Fibroblast of lung (primary cell): ENCODE measurements around the gene KMT5C. TPM values are rescaled to one million over a fixed set of nuclear protein-coding genes. Genes with fewer than 3 reads are reported as not detected.

ENCODE experiments used
- DNase-seq, 2 donors: peaks; one replicate each; pipeline versions ENCODE4 v3.0.0 to v3.0.0-alpha.2; 2010; ENCODE audit warnings: low read depth in 2 of 2
- H2AFZ ChIP-seq: 2 replicates; pipeline ENCODE4 v1.5.1; 2012; ENCODE audit warnings: low read length, control low read depth, inconsistent platforms
- H3K27ac ChIP-seq: 2 replicates; pipeline ENCODE4 v1.5.1; 2011; ENCODE audit warnings: low read length, control low read depth; ENCODE audit not compliant: insufficient read depth
- H3K27me3 ChIP-seq: 2 replicates; pipeline ENCODE4 v1.5.1; 2011; ENCODE audit warnings: mild to moderate bottlenecking, low read length; ENCODE audit not compliant: control insufficient read depth, insufficient read depth
- H3K36me3 ChIP-seq: 2 replicates; pipeline ENCODE4 v1.5.1; 2011; ENCODE audit warnings: low read length; ENCODE audit not compliant: control insufficient read depth, insufficient read depth
- H3K4me1 ChIP-seq: 2 replicates; pipeline ENCODE4 v1.5.1; 2011; ENCODE audit warnings: low read length; ENCODE audit not compliant: control insufficient read depth, insufficient read depth; ENCODE audit errors: extremely low read depth
- H3K4me2 ChIP-seq: 2 replicates; pipeline ENCODE4 v1.5.1; 2011; ENCODE audit warnings: low read length, control low read depth; ENCODE audit not compliant: insufficient read depth; ENCODE audit errors: extremely low read depth
- H3K4me3 ChIP-seq, 4 experiments: fragments of 200-600 bp in 1 of 4; sonication (generic) in 1 of 4; replicated peaks in 1 of 4; 2 replicates each; pipeline ENCODE4 v1.5.1; 2011 to 2016; ENCODE audit warnings: low read length in 4 of 4, low read depth in 3 of 4, mild to moderate bottlenecking in 3 of 4, control low read depth in 2 of 4, inconsistent platforms in 1 of 4, mixed read lengths in 1 of 4; ENCODE audit not compliant: insufficient read depth in 1 of 4; ENCODE audit errors: control extremely low read depth in 1 of 4
- H3K79me2 ChIP-seq: 2 replicates; pipeline ENCODE4 v1.5.1; 2012; ENCODE audit warnings: mild to moderate bottlenecking, low read length, inconsistent platforms; ENCODE audit not compliant: control insufficient read depth, insufficient read depth
- H3K9ac ChIP-seq: 2 replicates; pipeline ENCODE4 v1.5.1; 2011; ENCODE audit warnings: mild to moderate bottlenecking, low read length, control low read depth; ENCODE audit not compliant: insufficient read depth
- H3K9me3 ChIP-seq: 2 replicates; pipeline ENCODE4 v1.5.1; 2012; ENCODE audit warnings: low read depth, low read length; ENCODE audit not compliant: control insufficient read depth, insufficient read depth
- H4K20me1 ChIP-seq: 2 replicates; pipeline ENCODE4 v1.5.1; 2011; ENCODE audit warnings: low read length; ENCODE audit not compliant: control insufficient read depth, insufficient read depth; ENCODE audit errors: extremely low read depth
- EZH2 ChIP-seq: IDR thresholded peaks from 2 replicates; pipeline ENCODE4 v1.5.1; 2012; ENCODE audit warnings: low read length, control low read depth, mild to moderate bottlenecking; ENCODE audit errors: missing control alignments
- polyA plus RNA-seq, 2 donors: library from polyadenylated mRNA; depleted of rRNA in 1 of 2; stranded (reverse) in 1 of 2; unstranded in 1 of 2; fragments of >200 nt; gene quantifications; 2 replicates each; pipeline ENCODE4 v1.2.1, GENCODE V29; 2011 to 2012; ENCODE audit warnings: missing spikeins in 1 of 2
- total RNA-seq: library from RNA; depleted of rRNA; stranded (reverse); fragments of >200 nt; gene quantifications from 2 replicates; pipeline ENCODE4 v1.2.1, GENCODE V29; 2014
- TF ChIP-seq, protein P1 (sequence below), 2 donors: IDR thresholded peaks in 1 of 2; conservative IDR thresholded peaks in 1 of 2; 1 replicate in 1 of 2; 2 replicates in 1 of 2; pipeline ENCODE4 v1.5.1; 2011 to 2012; ENCODE audit warnings: low read length in 2 of 2, control low read depth in 1 of 2, inconsistent platforms in 1 of 2, low read depth in 1 of 2, mild to moderate bottlenecking in 1 of 2

Gene KMT5C
- total and polyA plus RNA-seq, 2 donors (not counting 1 experiment from before 2014, with no cell fraction given): 2.5 to 4.1 TPM

DNA sequence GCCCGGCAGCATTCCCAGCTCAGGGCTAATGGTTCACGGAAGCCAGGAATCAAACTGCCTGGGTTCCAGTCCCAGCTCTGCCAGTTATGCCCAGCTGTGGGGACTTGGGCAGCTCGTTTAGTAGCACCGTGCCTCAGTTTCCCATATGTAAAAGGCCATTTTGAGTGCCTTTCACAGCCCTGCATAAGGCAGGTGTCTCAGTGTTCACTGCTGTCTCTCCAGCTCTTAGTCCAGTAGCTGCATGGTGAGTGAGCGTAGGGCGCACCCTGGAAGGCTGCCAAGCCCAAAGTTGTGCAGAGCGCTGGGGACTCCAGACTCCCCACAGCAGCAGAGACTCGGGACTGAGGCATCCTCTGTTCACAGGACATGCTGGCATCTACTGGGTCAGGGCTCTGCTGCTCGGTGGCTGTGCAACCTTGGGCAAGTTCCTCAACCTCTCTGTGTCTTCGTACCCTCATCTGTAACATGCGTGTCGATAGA is 51.6 kb downstream of the KMT5C start:
- peaks cover 41% of the 10 kb centered on the region for H3K79me2 ChIP-seq
- DNase-seq: no peak
- no peak overlapping the region for H3K4me3 ChIP-seq
- H3K27ac ChIP-seq: no peak overlapping the region
- TF ChIP-seq EZH2: no peak
- TF ChIP-seq, protein P1, sequence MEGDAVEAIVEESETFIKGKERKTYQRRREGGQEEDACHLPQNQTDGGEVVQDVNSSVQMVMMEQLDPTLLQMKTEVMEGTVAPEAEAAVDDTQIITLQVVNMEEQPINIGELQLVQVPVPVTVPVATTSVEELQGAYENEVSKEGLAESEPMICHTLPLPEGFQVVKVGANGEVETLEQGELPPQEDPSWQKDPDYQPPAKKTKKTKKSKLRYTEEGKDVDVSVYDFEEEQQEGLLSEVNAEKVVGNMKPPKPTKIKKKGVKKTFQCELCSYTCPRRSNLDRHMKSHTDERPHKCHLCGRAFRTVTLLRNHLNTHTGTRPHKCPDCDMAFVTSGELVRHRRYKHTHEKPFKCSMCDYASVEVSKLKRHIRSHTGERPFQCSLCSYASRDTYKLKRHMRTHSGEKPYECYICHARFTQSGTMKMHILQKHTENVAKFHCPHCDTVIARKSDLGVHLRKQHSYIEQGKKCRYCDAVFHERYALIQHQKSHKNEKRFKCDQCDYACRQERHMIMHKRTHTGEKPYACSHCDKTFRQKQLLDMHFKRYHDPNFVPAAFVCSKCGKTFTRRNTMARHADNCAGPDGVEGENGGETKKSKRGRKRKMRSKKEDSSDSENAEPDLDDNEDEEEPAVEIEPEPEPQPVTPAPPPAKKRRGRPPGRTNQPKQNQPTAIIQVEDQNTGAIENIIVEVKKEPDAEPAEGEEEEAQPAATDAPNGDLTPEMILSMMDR (conservative IDR thresholded peaks at IDR 0.05 in 1 of 2, IDR thresholded peaks at IDR 0.05 in 1 of 2; ENCODE audit: low read depth in 1 of 2, low read length in 2 of 2): no peak
- no peaks in the 10 kb centered on the region for H3K27me3 ChIP-seq
- H4K20me1 ChIP-seq: peaks cover 3% of the 10 kb centered on the region
- H3K4me2 ChIP-seq: no peak overlapping the region
- H2AFZ ChIP-seq: no peak overlapping the region
- peaks cover 18% of the 10 kb centered on the region for H3K4me1 ChIP-seq
- no peaks in the 10 kb centered on the region for H3K9me3 ChIP-seq
- peaks cover 29% of the 10 kb centered on the region for H3K36me3 ChIP-seq
- no peak overlapping the region for H3K9ac ChIP-seq

DNA sequence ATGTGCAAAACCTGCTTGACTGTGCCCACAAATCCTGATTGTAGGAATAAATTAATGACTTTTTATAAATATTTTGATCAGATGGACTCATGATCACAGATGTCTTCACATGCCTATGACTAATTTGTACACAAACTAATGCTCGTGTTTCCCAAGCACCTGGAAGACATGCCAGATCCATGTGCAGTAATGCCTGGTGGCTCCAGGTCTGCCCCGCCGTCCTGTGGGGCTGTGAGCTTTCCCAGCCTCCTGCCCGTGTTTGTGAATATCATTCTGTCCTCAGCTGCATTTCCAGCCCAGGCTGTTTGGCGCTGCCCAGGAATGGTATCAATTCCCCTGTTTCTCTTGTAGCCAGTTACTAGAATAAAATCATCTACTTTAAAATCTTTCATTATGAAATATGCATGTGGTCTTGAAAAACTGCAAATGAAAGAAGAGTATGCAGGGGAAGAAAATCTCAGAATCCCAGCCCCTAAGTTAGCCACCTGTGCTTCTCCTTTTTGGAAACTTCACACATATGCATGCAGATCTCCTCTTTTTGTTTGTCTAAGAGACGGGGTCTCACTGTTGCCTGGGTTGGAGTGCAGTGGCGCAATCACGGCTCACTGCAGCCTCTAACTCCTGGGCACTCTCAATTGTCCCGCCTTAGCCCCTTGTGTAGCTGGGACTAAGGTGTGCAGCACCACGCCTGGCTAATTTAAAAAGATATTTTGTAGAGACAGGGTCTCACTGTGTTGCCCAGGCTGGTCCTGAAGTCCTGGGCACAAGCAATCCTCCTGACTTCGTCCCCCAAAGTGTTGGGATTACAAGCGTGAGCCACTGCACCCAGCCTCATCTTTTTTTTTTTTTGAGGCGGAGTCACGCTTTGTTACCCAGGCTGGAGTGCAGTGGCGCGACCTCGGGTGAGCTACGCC is 52.3 kb downstream of the KMT5C start:
- Histone ChIP-seq H2AFZ (no peak overlapping the region), H3K27me3 (no peaks in the 10 kb centered on the region), H3K27ac (no peak overlapping the region), H3K4me2 (no peak overlapping the region), H3K36me3 (peaks cover 29% of the 10 kb centered on the region), H3K4me3 (no peak overlapping the region), H4K20me1 (peaks cover 3% of the 10 kb centered on the region), H3K9me3 (no peaks in the 10 kb centered on the region), H3K4me1 (peaks cover 18% of the 10 kb centered on the region), H3K79me2 (peaks cover 33% of the 10 kb centered on the region), H3K9ac (no peak overlapping the region)
- peak in 1 of 2 donors; percentile 32 for DNase-seq
- TF ChIP-seq, protein P1 (conservative IDR thresholded peaks at IDR 0.05 in 1 of 2, IDR thresholded peaks at IDR 0.05 in 1 of 2; ENCODE audit: low read depth in 1 of 2, low read length in 2 of 2): no peak

DNA sequence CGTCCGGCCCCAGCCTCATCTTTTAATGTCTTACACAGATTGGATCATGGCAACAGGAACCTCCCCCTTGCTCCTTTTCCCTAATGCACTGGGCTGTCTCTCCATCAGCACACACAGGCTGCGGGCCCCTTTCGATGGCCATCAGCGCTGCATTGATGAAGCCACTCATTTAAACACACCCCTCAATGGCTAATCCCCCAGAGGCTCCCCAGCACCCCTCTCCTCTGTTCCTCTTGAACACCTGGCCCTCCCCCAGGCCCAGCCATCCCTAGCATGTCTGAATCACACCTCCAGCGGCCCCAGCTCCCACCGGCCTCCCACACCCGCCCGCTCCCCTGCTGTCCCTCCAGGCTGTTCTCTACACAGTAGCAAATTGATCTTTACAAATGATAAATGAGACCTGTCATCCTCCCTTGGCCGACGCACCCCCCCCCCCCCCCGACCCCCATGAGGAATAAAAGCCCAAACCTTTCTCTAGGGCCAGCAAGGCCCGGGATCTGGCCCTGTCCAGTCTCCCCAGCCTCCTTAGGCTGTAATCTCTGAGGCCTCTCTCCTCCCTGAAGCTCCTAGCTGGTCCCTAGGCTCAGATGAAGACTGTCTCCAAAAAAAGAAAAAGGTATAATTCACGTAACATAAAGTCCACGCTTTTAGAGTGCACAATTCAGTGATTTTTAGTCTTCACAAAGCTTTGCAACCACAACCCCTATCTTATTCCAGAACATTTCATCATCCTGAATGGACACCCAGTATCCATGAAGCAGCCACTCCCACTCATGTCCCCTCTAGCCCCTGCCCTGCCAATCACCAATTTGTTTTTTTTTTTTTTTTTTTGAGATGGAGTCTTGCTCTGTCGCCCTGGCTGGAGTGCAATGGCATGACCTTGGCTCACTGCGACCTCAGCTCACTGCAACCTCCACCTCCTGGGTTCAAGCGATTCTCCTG is 53.4 kb downstream of the KMT5C start:
- Histone ChIP-seq H3K27me3 (no peaks in the 10 kb centered on the region), H3K4me3 (no peak overlapping the region), H3K4me1 (peaks cover 8% of the 10 kb centered on the region), H3K79me2 (peaks cover 22% of the 10 kb centered on the region), H3K4me2 (no peak overlapping the region), H3K9me3 (no peaks in the 10 kb centered on the region), H2AFZ (no peak overlapping the region), H3K36me3 (peaks cover 18% of the 10 kb centered on the region), H3K27ac (no peak overlapping the region), H4K20me1 (no peaks in the 10 kb centered on the region), H3K9ac (no peak overlapping the region)
- DNase-seq: no peak
- no peak for TF ChIP-seq EZH2
- TF ChIP-seq, protein P1 (conservative IDR thresholded peaks at IDR 0.05 in 1 of 2, IDR thresholded peaks at IDR 0.05 in 1 of 2; ENCODE audit: low read depth in 1 of 2, low read length in 2 of 2): no peak
